H1 (cell line): ENCODE measurements around the gene RTN3. TPM values are rescaled to one million over a fixed set of nuclear protein-coding genes. Genes with fewer than 3 reads are reported as not detected.

Source experiments
- HDAC2 ChIP-seq, 2 experiments: fragments of 300-600 bp in 1 of 2; sonication (generic) in 1 of 2; IDR thresholded peaks; 2 replicates each; pipeline ENCODE4 v1.6.1; 2011 to 2012; ENCODE audit warnings: low read depth in 2 of 2, low read length in 2 of 2, mild to moderate bottlenecking in 2 of 2, moderate library complexity in 2 of 2, borderline replicate concordance in 1 of 2, inconsistent platforms in 1 of 2
- NANOG ChIP-seq: IDR thresholded peaks from 2 replicates; pipeline ENCODE4 v1.6.1; 2011; ENCODE audit warnings: low read length, low read depth, mild to moderate bottlenecking, inconsistent platforms; ENCODE audit not compliant: insufficient read depth, poor library complexity, severe bottlenecking
- SUZ12 ChIP-seq: fragments of 200-600 bp; sonication (generic); IDR thresholded peaks from 2 replicates; pipeline ENCODE4 v1.6.1; 2012; ENCODE audit warnings: mild to moderate bottlenecking, inconsistent platforms, low read length, moderate library complexity, mixed read lengths
- polyA plus RNA-seq, 7 experiments: library from polyadenylated mRNA; depleted of rRNA in 3 of 7; stranded (reverse) in 5 of 7; unstranded in 2 of 7; fragments of >200 nt in 5 of 7; fragments of 200-250 nt in 2 of 7; gene quantifications; 1 replicate in 5 of 7; 2 replicates in 1 of 7; 4 replicates in 1 of 7; pipeline versions ENCODE4 v1.2.1 to v1.2.3, GENCODE V29; 2011 to 2013; ENCODE audit warnings: missing spikeins in 2 of 7, mixed read lengths in 2 of 7
- total RNA-seq: library from RNA; stranded (reverse); fragmentation: NEBNext Ultra II Directional; extraction: Animal tissue kit (Norgen Biotek cat#: 25700); gene quantifications from 2 replicates; pipeline ENCODE4 v1.2.1, GENCODE V29; 2021
- TF ChIP-seq, protein P1 (sequence below), 3 experiments: IDR thresholded peaks; 1 replicate in 2 of 3; 2 replicates in 1 of 3; pipeline versions ENCODE4 v1.5.1 to v1.6.1; 2011; ENCODE audit warnings: low read length in 3 of 3, mild to moderate bottlenecking in 3 of 3, inconsistent platforms in 2 of 3, low read depth in 1 of 3, moderate library complexity in 1 of 3; ENCODE audit not compliant: insufficient read depth in 1 of 3; ENCODE audit errors: control extremely low read depth in 1 of 3

The RTN3 gene
- total and polyA plus RNA-seq, 2 of the 8 experiments (the other 6 are each of a cell fraction or from before 2014, with no cell fraction given), result 160 to 203 TPM

DNA sequence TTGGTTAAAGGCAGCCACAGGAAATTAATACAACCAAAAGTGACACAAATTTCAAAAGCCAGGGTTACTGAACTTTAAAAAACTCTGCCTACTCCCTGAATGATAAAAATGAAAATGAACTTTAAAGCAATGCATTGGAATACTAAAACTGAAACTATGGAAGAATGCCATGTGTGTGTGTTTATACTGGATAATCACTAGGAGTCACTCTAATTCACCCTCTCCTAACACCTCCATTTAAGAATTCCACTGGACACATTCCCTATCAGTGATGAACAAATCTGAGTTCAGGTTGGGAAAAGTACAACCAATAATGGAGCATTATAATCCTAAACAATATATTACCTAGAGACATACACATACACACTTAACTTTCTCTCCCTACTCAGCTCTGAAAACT is 39.6 kb upstream of the RTN3 start (continued):
- no peak for TF ChIP-seq HDAC2 (IDR thresholded peaks at IDR 0.05; ENCODE audit: borderline replicate concordance in 1 of 2, low read depth in 2 of 2, low read length in 2 of 2)
- TF ChIP-seq SUZ12, result no peak
- no peak for TF ChIP-seq NANOG
- TF ChIP-seq, protein P1, sequence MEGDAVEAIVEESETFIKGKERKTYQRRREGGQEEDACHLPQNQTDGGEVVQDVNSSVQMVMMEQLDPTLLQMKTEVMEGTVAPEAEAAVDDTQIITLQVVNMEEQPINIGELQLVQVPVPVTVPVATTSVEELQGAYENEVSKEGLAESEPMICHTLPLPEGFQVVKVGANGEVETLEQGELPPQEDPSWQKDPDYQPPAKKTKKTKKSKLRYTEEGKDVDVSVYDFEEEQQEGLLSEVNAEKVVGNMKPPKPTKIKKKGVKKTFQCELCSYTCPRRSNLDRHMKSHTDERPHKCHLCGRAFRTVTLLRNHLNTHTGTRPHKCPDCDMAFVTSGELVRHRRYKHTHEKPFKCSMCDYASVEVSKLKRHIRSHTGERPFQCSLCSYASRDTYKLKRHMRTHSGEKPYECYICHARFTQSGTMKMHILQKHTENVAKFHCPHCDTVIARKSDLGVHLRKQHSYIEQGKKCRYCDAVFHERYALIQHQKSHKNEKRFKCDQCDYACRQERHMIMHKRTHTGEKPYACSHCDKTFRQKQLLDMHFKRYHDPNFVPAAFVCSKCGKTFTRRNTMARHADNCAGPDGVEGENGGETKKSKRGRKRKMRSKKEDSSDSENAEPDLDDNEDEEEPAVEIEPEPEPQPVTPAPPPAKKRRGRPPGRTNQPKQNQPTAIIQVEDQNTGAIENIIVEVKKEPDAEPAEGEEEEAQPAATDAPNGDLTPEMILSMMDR (IDR thresholded peaks at IDR 0.05; ENCODE audit: control extremely low read depth in 1 of 3, insufficient read depth in 1 of 3, low read depth in 1 of 3, low read length in 3 of 3), result no peak
